H1 (cell line): ENCODE results near the gene ALG9. TPM values are rescaled to one million over a fixed set of nuclear protein-coding genes. Genes with fewer than 3 reads are reported as not detected.

Experiments used
- CREB1 ChIP-seq: IDR thresholded peaks from 2 replicates; pipeline ENCODE4 v1.6.1; 2012; ENCODE audit warnings: inconsistent platforms
- polyA plus RNA-seq, 7 experiments: library from polyadenylated mRNA; depleted of rRNA in 3 of 7; stranded (reverse) in 5 of 7; unstranded in 2 of 7; fragments of >200 nt in 5 of 7; fragments of 200-250 nt in 2 of 7; gene quantifications; 1 replicate in 5 of 7; 2 replicates in 1 of 7; 4 replicates in 1 of 7; pipeline versions ENCODE4 v1.2.1 to v1.2.3, GENCODE V29; 2011 to 2013; ENCODE audit warnings: missing spikeins in 2 of 7, mixed read lengths in 2 of 7
- total RNA-seq: library from RNA; stranded (reverse); fragmentation: NEBNext Ultra II Directional; extraction: Animal tissue kit (Norgen Biotek cat#: 25700); gene quantifications from 2 replicates; pipeline ENCODE4 v1.2.1, GENCODE V29; 2021

The ALG9 gene
- total and polyA plus RNA-seq, 2 of the 8 experiments (the other 6 are each of a cell fraction or from before 2014, with no cell fraction given): 23.5 to 24.5 TPM

DNA sequence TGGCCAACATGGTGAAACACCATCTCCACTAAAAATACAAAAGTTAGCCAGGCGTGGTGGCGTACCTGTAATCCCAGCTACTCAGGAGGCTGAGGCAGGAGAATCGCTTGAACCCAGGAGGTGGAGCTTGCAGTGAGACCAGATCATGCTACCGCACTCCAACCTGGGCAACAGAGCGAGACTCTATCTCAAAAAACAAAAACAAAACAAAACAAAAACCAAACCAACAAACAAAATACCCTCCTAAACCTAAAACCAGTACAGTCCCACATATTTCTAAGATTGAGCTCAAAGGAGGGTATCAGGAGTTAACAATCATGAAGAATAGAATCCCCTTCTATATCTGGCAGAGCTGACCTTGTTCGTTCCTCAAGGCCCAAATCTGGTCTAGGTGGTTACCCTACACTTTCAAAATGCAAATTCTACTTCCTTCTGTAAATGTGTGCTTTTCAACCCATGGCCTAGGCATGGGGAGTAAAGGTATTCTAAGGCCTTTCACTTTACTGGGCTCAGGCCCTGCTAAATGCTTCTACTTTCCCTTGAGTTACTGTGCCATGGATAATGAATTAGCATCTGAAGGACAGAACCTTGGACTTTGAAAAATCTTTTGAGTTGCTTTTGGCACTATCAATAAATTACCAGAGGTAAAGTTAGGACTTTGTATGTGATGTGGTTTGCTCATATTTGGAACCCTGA, 94.8 kb downstream of the ALG9 start (continued):
- no peak for TF ChIP-seq CREB1
